Left forelimb (tissue), 1 donor: Measurements from ENCODE around the gene NBAS.
A peak's percentile ranks its signal among the peaks of the same experiment; 100 is the strongest.

Experiments
- DNase-seq: peaks from one replicate; pipeline ENCODE4 v3.0.0-alpha.2; 2018; ENCODE audit warnings: low spot score

Gene NBAS

GRCh38 chr2:15560988-15561573 lies at the start of gene NBAS:
Gene NBAS (minus strand): TSS chr2:15561334. CDS start chr2:15561304, 30 bp downstream.
- peak; percentile 93 for DNase-seq

- DNase-seq, result no peak
Observed at GRCh38 chr2:15610430-15610952, 49.4 kb upstream of the NBAS start.

GRCh38 chr2:15609341-15610042 lies 48.4 kb upstream of the NBAS start:
- DNase-seq, result no peak

GRCh38 chr2:15608392-15608761 lies 47.2 kb upstream of the NBAS start:
- no peak for DNase-seq

- DNase-seq, result no peak
Observed at GRCh38 chr2:15607709-15608391, 46.7 kb upstream of the NBAS start.

- no peak for DNase-seq
Observed at GRCh38 chr2:15606481-15607441, 45.6 kb upstream of the NBAS start.

GRCh38 chr2:15605721-15606120 lies 44.6 kb upstream of the NBAS start:
- no peak for DNase-seq

GRCh38 chr2:15603948-15604347 lies 42.8 kb upstream of the NBAS start:
- DNase-seq, result no peak

GRCh38 chr2:15603044-15603765 lies 42.1 kb upstream of the NBAS start:
- no peak for DNase-seq

- DNase-seq, result no peak
Observed at GRCh38 chr2:15602393-15602792, 41.3 kb upstream of the NBAS start.

GRCh38 chr2:15601681-15602080 lies 40.5 kb upstream of the NBAS start:
- no peak for DNase-seq

- no peak for DNase-seq
Observed at GRCh38 chr2:15599994-15600393, 38.9 kb upstream of the NBAS start.

GRCh38 chr2:15596968-15597367 lies 35.8 kb upstream of the NBAS start:
- DNase-seq, result no peak

GRCh38 chr2:15596350-15596749 lies 35.2 kb upstream of the NBAS start:
- DNase-seq, result no peak

- no peak for DNase-seq
Observed at GRCh38 chr2:15595936-15596335, 34.8 kb upstream of the NBAS start.

- no peak for DNase-seq
Observed at GRCh38 chr2:15595342-15595905, 34.3 kb upstream of the NBAS start.

- no peak for DNase-seq
Observed at GRCh38 chr2:15594291-15595256, 33.4 kb upstream of the NBAS start.

GRCh38 chr2:15593327-15593705 lies 32.2 kb upstream of the NBAS start:
- DNase-seq, result no peak

GRCh38 chr2:15591692-15592463 lies 30.7 kb upstream of the NBAS start, which contains the start of gene DDX1:
Gene DDX1 (plus strand): TSS chr2:15591868. CDS start chr2:15591934, 66 bp downstream.
- peak; percentile 94 for DNase-seq
